Measurements from ENCODE around the gene MCRS1. TPM values are rescaled to one million over a fixed set of nuclear protein-coding genes. Genes with fewer than 3 reads are reported as not detected.
"Not testable (repeated sequence)": the region's sequence is repeated elsewhere in the genome, so short reads cannot be mapped to it uniquely, and the experiment has no call there.

Gene MCRS1
- total RNA-seq, 4 donors from 2014 or later: 56.7 to 111 (median 69.2) TPM

- H3K4me1 ChIP-seq: peaks cover 0 to 14% of the 10 kb centered on the region in 2 donors
- no peaks in the 10 kb centered on the region for H3K9me3 ChIP-seq
- intact Hi-C loops (cut with DNase I): no loop called here
- H3K36me3 ChIP-seq: no peaks in the 10 kb centered on the region
- no peak for DNase-seq
- no peak for TF ChIP-seq CTCF (IDR thresholded peaks at IDR 0.05)
- no peak for TF ChIP-seq POLR2A (IDR thresholded peaks at IDR 0.05)
- H3K27ac ChIP-seq: no peak overlapping the region
- WGBS, 2 donors: 76 to 80% methylated on average over 1 of the region's 1 CpG
- no peak overlapping the region for H3K4me3 ChIP-seq (replicated peaks in 1 of 3)
- H3K27me3 ChIP-seq: no peaks in the 10 kb centered on the region
These were observed 41.9 kb upstream of the MCRS1 start for GRCh38 chr12:49609875-49610154.

DNA sequence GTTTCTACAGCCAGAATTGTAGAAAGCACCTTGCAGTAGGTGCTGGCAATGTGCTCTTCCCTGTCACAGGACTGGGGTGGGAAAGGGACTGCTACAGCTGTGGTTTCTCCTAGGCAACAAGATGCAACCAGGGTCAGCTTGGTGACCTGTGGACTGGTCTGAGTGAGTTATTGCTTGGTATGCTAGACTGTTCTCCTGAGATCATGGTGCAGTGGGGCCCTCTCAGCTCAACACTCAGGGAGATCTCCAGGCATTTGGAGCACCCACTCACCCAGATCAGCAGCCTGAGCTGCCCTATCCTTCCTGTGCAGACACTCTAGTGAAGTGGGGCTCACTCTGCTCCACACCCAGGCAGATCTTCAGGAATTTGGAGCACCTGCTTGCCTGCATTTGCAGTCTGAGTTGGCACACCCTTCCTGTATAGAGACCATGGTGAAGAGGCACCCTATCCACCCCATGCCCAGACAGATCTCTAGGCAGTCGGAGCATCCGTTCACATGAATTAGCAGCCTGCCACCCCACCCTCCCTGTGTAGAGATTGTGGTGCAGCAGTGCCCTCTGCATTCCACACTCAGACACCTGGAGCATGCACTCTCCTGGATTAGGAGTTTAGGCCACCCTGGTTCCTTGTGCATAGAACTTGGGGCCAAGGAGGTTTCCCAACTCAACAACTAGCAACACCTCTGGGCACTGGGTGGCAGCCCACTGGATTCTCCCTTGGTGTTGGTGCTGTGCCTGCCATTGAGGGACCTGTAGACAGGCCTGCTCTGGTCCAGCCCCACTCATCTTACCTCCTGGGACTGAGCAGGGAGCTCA is 41.3 kb upstream of the MCRS1 start:
- Histone ChIP-seq H3K27me3 (no peaks in the 10 kb centered on the region), H3K27ac (peak overlapping the region in 1 of 3 donors; percentile 31), H3K4me1 (peaks cover 0 to 14% of the 10 kb centered on the region in 2 donors), H3K9me3 (no peaks in the 10 kb centered on the region), H3K36me3 (no peaks in the 10 kb centered on the region), H3K4me3 (replicated peaks in 1 of 3) (no peak overlapping the region)
- intact Hi-C loops (cut with DNase I): no loop called here
- no peak for TF ChIP-seq POLR2A (IDR thresholded peaks at IDR 0.05)
- no peak for TF ChIP-seq CTCF (IDR thresholded peaks at IDR 0.05)
- 30 to 92% methylated on average over 2 of the region's 2 CpGs for WGBS, 2 donors
- peak; percentile 45 to 62 for DNase-seq

GRCh38 chr12:49605539-49605938 is 37.6 kb upstream of the MCRS1 start, which contains the start of gene FAM186B:
TSS of gene FAM186B (minus strand) at chr12:49605639. CDS start at chr12:49605477, 162 bp downstream.
- H3K36me3 ChIP-seq; DNase-seq; H3K4me3 ChIP-seq (replicated peaks in 1 of 3); H3K27ac ChIP-seq; intact Hi-C loops (cut with DNase I); H3K27me3 ChIP-seq; H3K9me3 ChIP-seq: not testable (repeated sequence)
- WGBS, 2 donors: 94 to 100% methylated on average over 4 of the region's 4 CpGs
- peaks cover 0 to 14% of the 10 kb centered on the region in 2 donors for H3K4me1 ChIP-seq

DNA sequence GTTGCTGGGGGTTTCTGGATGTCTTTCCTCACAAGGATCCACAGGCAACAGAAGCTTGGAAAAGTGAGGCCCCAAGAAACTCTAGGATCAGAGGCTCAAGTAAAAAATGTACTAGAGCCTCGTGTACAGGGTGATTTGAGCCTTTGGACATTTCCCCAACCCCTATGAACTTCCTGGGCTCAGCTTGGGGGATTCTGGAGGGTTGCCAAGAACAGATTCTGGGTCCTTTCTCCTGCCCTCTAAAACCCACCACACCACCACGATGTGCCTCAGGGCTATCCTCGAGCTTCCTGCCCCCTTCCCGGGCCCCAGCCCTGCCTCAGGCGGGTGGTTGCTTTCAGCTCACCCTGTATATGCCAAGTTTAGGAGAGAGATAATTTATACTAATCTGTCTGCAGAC is 36.9 kb upstream of the MCRS1 start:
- intact Hi-C loops (cut with DNase I): no loop called here
- no peak overlapping the region for H3K4me3 ChIP-seq (replicated peaks in 1 of 3)
- H3K27me3 ChIP-seq: no peaks in the 10 kb centered on the region
- peaks cover 0 to 14% of the 10 kb centered on the region in 2 donors for H3K4me1 ChIP-seq
- 74 to 80% methylated on average over 5 of the region's 5 CpGs for WGBS, 2 donors
- no peaks in the 10 kb centered on the region for H3K9me3 ChIP-seq
- no peak overlapping the region for H3K27ac ChIP-seq
- no peak for DNase-seq
- H3K36me3 ChIP-seq: no peaks in the 10 kb centered on the region
- no peak for TF ChIP-seq POLR2A (IDR thresholded peaks at IDR 0.05)
- no peak for TF ChIP-seq CTCF (IDR thresholded peaks at IDR 0.05)

DNA sequence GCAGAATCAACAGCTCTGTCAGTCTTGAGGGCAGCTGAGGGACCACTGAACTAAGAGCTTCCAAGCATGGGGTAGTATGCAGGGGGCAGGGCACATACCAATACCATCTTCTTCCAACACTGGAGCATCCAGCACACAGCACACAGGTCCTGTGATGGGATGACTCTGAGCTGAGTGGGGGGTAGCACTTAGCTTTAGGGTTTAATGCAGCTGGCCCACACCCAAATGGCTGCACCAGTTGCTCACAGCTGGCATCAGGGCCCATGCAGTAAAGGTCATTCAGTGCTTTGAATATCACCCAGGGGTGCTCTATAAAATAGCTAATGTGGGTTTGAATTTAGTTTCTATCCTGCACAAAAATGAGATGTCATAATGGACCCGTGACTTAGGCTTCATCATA is 35.8 kb upstream of the MCRS1 start:
- H3K4me1 ChIP-seq: peaks cover 0 to 4% of the 10 kb centered on the region in 2 donors
- intact Hi-C loops (cut with DNase I): no loop called here
- no peak for DNase-seq
- WGBS, 2 donors: 79 to 100% methylated on average over 1 of the region's 1 CpG
- no peaks in the 10 kb centered on the region for H3K9me3 ChIP-seq
- no peak overlapping the region for H3K27ac ChIP-seq
- TF ChIP-seq POLR2A (IDR thresholded peaks at IDR 0.05) (no peak), CTCF (IDR thresholded peaks at IDR 0.05) (no peak)
- H3K4me3 ChIP-seq (replicated peaks in 1 of 3): no peak overlapping the region
- no peaks in the 10 kb centered on the region for H3K36me3 ChIP-seq
- H3K27me3 ChIP-seq: no peaks in the 10 kb centered on the region

All from thyroid gland (tissue), 4 donors.